Suprapubic skin (tissue), 4 donors: ENCODE measurements around the gene TM9SF4.

Experiments
- EP300 ChIP-seq: sonication (generic); formaldehyde crosslinking; IDR thresholded peaks from one replicate; pipeline ENCODE4 v1.6.1; 2017; ENCODE audit warnings: antibody characterized with exemption
- POLR2A ChIP-seq, 2 donors: fragments of 450-650 bp; IDR thresholded peaks; one replicate each; pipeline ENCODE4 v1.6.1; 2017; ENCODE audit warnings: antibody characterized with exemption in 2 of 2, mild to moderate bottlenecking in 2 of 2, moderate library complexity in 2 of 2
- POLR2AphosphoS5 ChIP-seq, 3 donors: sonication (generic); formaldehyde crosslinking; IDR thresholded peaks; one replicate each; pipeline ENCODE4 v1.6.1; 2017; ENCODE audit warnings: antibody characterized with exemption in 3 of 3
- TF ChIP-seq, protein P1 (sequence below), 2 donors: fragments of 200-600 bp in 1 of 2; fragments of 450-650 bp in 1 of 2; sonication (generic) in 1 of 2; IDR thresholded peaks; one replicate each; pipeline ENCODE4 v1.5.1; 2016 to 2019; ENCODE audit warnings: antibody characterized with exemption in 2 of 2, mild to moderate bottlenecking in 1 of 2, moderate library complexity in 1 of 2

DNA sequence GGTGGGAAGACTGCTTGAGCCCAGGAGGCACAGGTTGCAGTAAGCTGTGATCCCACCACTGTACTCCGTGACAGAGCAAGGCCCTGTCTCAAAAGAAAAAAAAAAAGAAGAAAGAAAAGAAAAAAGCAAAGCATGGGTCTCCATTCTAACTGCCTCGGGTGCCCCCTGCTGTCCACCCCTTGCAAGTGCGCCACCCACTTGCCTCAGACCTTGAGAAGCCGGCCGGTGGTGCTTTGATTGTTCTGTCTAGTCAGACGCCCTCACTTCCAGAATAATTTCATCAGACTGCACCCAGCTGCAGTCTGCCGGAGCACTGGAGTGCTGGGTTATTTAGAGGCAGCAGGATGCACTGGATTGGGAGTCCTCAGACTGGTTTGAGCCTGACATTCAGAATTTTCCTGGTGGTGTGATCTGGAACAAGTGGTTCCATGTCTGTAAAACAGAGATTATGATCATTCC is 17.6 kb upstream of the TM9SF4 start:
- TF ChIP-seq, protein P1, sequence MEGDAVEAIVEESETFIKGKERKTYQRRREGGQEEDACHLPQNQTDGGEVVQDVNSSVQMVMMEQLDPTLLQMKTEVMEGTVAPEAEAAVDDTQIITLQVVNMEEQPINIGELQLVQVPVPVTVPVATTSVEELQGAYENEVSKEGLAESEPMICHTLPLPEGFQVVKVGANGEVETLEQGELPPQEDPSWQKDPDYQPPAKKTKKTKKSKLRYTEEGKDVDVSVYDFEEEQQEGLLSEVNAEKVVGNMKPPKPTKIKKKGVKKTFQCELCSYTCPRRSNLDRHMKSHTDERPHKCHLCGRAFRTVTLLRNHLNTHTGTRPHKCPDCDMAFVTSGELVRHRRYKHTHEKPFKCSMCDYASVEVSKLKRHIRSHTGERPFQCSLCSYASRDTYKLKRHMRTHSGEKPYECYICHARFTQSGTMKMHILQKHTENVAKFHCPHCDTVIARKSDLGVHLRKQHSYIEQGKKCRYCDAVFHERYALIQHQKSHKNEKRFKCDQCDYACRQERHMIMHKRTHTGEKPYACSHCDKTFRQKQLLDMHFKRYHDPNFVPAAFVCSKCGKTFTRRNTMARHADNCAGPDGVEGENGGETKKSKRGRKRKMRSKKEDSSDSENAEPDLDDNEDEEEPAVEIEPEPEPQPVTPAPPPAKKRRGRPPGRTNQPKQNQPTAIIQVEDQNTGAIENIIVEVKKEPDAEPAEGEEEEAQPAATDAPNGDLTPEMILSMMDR (IDR thresholded peaks at IDR 0.05): peak; percentile 60 to 91
- no peak for TF ChIP-seq POLR2A (IDR thresholded peaks at IDR 0.05)
- TF ChIP-seq EP300: no peak
- no peak for TF ChIP-seq POLR2AphosphoS5 (IDR thresholded peaks at IDR 0.05)
